Karpas-422 (cell line): ENCODE results near the gene PRKAR2B. TPM values are rescaled to one million over a fixed set of nuclear protein-coding genes. Genes with fewer than 3 reads are reported as not detected.
"Not testable (repeated sequence)": the region's sequence is repeated elsewhere in the genome, so short reads cannot be mapped to it uniquely, and the experiment has no call there.

ENCODE experiments used
- DNase-seq: peaks from one replicate; pipeline ENCODE4 v3.0.0-alpha.2; 2015
- H2AFZ ChIP-seq: fragments of 200-600 bp; sonication (generic); 2 replicates; pipeline ENCODE4 v1.6.1; 2014; ENCODE audit warnings: antibody characterized with exemption, low read length, mixed read lengths
- H3K27ac ChIP-seq: fragments of 200-600 bp; sonication (generic); 2 replicates; pipeline ENCODE4 v1.5.1; 2014; ENCODE audit warnings: mild to moderate bottlenecking, low read length, moderate library complexity
- H3K27me3 ChIP-seq: fragments of 200-600 bp; sonication (generic); 2 replicates; pipeline ENCODE4 v1.6.1; 2014; ENCODE audit warnings: low read length, mixed read lengths
- H3K36me3 ChIP-seq: fragments of 200-600 bp; sonication (generic); 2 replicates; pipeline ENCODE4 v1.6.1; 2014; ENCODE audit warnings: low read length, mixed read lengths; ENCODE audit not compliant: insufficient read depth
- H3K4me1 ChIP-seq: fragments of 200-600 bp; sonication (generic); 2 replicates; pipeline ENCODE4 v1.6.1; 2014; ENCODE audit warnings: mild to moderate bottlenecking, low read length, mixed read lengths
- H3K4me2 ChIP-seq: fragments of 200-600 bp; sonication (generic); 2 replicates; pipeline ENCODE4 v1.6.1; 2014; ENCODE audit warnings: low read length, low read depth, mild to moderate bottlenecking; ENCODE audit not compliant: poor library complexity, severe bottlenecking
- H3K4me3 ChIP-seq: fragments of 200-600 bp; sonication (generic); 2 replicates; pipeline ENCODE4 v1.5.1; 2014; ENCODE audit warnings: mild to moderate bottlenecking, antibody characterized with exemption, low read length, mixed read lengths
- H3K79me2 ChIP-seq: fragments of 200-600 bp; sonication (generic); 2 replicates; pipeline ENCODE4 v1.6.1; 2014; ENCODE audit warnings: mild to moderate bottlenecking, low read length, mixed read lengths
- H3K9ac ChIP-seq: fragments of 200-600 bp; sonication (generic); 2 replicates; pipeline ENCODE4 v1.6.0; 2014; ENCODE audit warnings: low read length
- H3K9me2 ChIP-seq: fragments of 200-600 bp; sonication (generic), shearing (Covaris generic); replicated peaks from 2 replicates; pipeline ENCODE4 v1.6.0; 2014; ENCODE audit warnings: mild to moderate bottlenecking, low read length, moderate library complexity; ENCODE audit not compliant: insufficient read depth
- H3K9me3 ChIP-seq: fragments of 300-700, 200-600 bp; sonication (generic); 2 replicates; pipeline ENCODE4 v1.6.1; 2014; ENCODE audit warnings: low read length, mixed read lengths
- H4K20me1 ChIP-seq: fragments of 200-600 bp; sonication (generic); 2 replicates; pipeline ENCODE4 v1.6.1; 2014; ENCODE audit warnings: mild to moderate bottlenecking, antibody characterized with exemption, low read length, low read depth; ENCODE audit not compliant: insufficient read depth
- total RNA-seq: library from RNA; depleted of rRNA; stranded (reverse); fragments of >200 nt; shearing (Covaris generic); gene quantifications from 2 replicates; pipeline ENCODE4 v1.2.3, GENCODE V29; 2014; ENCODE audit warnings: low replicate concordance

PRKAR2B gene
- total RNA-seq, 1 experiment from 2014 or later = 0.67 TPM

DNA sequence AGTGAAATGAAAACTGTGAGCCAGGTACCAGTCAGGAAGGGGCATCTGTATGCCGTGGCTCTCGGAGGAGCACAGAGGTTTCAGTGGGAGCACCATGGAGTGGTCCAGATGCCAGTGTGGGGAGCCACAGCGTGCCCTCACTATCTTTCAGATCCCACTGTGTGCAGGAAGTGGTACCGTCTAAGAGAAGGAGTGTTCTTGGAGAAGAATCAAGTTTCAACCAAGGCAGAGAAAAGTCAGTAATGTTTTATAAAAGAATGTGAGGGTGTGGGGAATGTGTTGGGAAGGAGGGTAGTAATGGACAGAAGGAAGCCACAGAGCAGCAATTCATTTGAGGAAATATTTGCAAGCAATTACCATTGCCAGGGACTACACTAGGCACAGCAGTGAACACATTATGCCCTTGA, 35.6 kb downstream of the PRKAR2B start:
- DNase-seq = no peak
- Histone ChIP-seq H3K4me3 (no peak overlapping the region), H3K9me3 (no peaks in the 10 kb centered on the region), H3K27ac (no peak overlapping the region), H3K4me1 (no peaks in the 10 kb centered on the region), H2AFZ (no peak overlapping the region), H3K36me3 (no peaks in the 10 kb centered on the region), H3K27me3 (no peaks in the 10 kb centered on the region), H4K20me1 (no peaks in the 10 kb centered on the region), H3K9ac (no peak overlapping the region), H3K9me2 (no peaks in the 10 kb centered on the region), H3K4me2 (no peak overlapping the region), H3K79me2 (no peaks in the 10 kb centered on the region)

DNA sequence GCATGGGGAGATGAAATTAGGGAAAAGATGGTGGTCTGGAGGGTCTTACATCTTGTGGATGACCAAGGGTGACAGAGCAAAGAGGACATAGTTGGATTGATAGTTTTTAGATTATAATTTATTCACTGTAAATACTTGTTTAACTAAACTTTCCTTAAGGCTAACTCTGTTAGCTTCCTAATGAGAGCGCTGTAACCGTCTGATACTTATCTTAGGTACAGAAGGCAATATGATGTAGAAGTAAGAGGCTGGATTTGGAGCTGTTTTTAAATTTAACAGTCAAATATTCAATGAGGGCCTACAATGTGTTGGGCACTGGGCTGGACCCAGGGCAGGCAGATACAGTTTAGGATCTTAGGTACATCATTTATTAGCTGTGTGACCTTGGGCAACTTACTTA, 36.0 kb downstream of the PRKAR2B start:
- Histone ChIP-seq H3K4me3 (no peak overlapping the region), H3K4me1 (no peaks in the 10 kb centered on the region), H3K27ac (no peak overlapping the region), H4K20me1 (no peaks in the 10 kb centered on the region), H3K9ac (no peak overlapping the region), H3K4me2 (no peak overlapping the region), H3K36me3 (no peaks in the 10 kb centered on the region), H3K9me2 (no peaks in the 10 kb centered on the region), H2AFZ (no peak overlapping the region), H3K79me2 (no peaks in the 10 kb centered on the region), H3K27me3 (no peaks in the 10 kb centered on the region), H3K9me3 (no peaks in the 10 kb centered on the region)
- no peak for DNase-seq

DNA sequence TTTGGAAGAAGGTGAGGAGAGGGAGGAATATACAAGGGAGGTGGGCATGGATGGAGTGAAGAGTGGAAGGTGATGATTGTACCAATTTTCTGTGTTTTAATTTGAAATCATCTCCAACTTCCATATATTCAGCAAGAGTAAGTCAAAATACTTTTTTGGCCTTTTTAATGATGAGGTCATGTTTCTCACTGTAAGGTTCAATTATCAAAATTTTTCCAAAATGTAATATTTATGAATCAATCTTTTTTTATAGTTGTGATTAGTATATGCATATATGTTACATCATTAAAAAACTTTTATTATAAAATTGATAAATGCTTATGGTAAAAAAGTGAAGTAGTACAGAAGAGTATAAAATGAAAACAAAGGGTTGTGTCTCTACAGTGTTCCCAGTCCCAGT, 40.7 kb downstream of the PRKAR2B start:
- no peak overlapping the region for H3K4me2 ChIP-seq
- H3K4me1 ChIP-seq = no peaks in the 10 kb centered on the region
- no peak for DNase-seq
- H3K36me3 ChIP-seq = no peaks in the 10 kb centered on the region
- H3K79me2 ChIP-seq = no peaks in the 10 kb centered on the region
- no peak overlapping the region for H2AFZ ChIP-seq
- H3K9me3 ChIP-seq = no peaks in the 10 kb centered on the region
- no peaks in the 10 kb centered on the region for H3K27me3 ChIP-seq
- H4K20me1 ChIP-seq = no peaks in the 10 kb centered on the region
- H3K9me2 ChIP-seq = no peaks in the 10 kb centered on the region
- H3K4me3 ChIP-seq = no peak overlapping the region
- no peak overlapping the region for H3K27ac ChIP-seq
- H3K9ac ChIP-seq = no peak overlapping the region

DNA sequence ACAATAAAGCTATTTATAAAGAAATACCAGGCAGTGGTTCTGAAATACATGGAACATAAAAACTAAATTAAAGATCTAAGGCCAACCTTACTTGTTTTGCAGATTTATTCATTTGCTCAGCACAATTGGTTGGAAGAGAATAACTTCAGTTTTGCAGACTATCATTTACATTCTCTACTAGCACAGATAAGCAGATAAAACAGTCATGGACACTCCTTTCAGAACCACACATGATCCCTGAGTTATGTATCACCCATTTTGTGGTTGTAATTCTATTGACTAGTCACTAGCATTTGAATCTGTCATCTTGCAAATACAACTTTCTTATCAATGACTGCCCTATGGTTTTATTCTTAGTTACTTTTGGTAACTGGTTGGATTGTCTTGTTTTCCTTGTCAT, 45.1 kb downstream of the PRKAR2B start:
- no peaks in the 10 kb centered on the region for H3K36me3 ChIP-seq
- H3K9me3 ChIP-seq = no peaks in the 10 kb centered on the region
- no peak overlapping the region for H3K9ac ChIP-seq
- no peak overlapping the region for H2AFZ ChIP-seq
- H3K4me3 ChIP-seq = no peak overlapping the region
- H3K27ac ChIP-seq = no peak overlapping the region
- no peaks in the 10 kb centered on the region for H4K20me1 ChIP-seq
- no peaks in the 10 kb centered on the region for H3K4me1 ChIP-seq
- H3K9me2 ChIP-seq = no peaks in the 10 kb centered on the region
- H3K79me2 ChIP-seq = no peaks in the 10 kb centered on the region
- H3K27me3 ChIP-seq = no peaks in the 10 kb centered on the region
- no peak for DNase-seq
- H3K4me2 ChIP-seq = no peak overlapping the region

DNA sequence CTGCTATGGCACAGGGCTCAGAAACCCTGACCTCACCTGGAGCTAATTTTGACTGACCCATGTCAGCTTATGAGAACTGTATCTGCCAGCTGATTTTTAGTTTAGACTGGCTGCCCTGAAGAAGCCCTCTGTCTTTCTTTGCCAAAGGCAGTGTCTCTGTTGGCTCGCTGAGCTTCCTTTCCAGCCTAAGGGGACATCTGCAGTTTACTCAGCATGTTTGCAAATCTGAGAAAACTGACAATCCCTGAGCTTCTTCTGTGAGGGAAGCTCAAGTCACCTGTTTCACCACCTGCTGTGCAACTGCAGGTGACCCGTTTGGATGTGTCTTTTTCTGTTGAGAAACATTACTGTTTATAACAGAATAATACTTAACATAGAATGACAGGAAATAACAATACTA, 46.0 kb downstream of the PRKAR2B start:
- H3K9me3 ChIP-seq = no peaks in the 10 kb centered on the region
- no peaks in the 10 kb centered on the region for H3K79me2 ChIP-seq
- H3K27ac ChIP-seq = no peak overlapping the region
- H3K9ac ChIP-seq = no peak overlapping the region
- no peaks in the 10 kb centered on the region for H3K27me3 ChIP-seq
- no peaks in the 10 kb centered on the region for H3K4me1 ChIP-seq
- no peak overlapping the region for H3K4me2 ChIP-seq
- H4K20me1 ChIP-seq = no peaks in the 10 kb centered on the region
- no peak overlapping the region for H2AFZ ChIP-seq
- no peak for DNase-seq
- H3K9me2 ChIP-seq = no peaks in the 10 kb centered on the region
- no peaks in the 10 kb centered on the region for H3K36me3 ChIP-seq
- no peak overlapping the region for H3K4me3 ChIP-seq

DNA sequence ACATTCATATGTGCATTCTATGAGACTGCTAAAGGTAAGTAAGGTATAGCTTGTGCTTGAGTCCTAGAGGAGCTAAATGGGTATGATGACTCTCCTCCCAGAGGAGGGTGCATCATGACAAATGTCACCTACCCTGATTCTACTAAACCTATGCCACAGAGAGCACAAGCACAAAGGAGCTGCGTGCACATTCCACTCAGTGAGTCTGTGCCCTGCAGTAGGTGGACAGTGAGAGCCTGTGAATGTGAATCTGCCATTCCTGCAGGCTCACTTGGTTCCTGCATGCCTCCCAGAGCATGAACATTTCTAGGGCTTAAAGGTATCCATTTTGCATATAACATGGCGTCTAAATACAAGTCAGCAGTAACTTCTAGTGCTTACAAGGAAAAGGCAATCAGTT, 46.8 kb downstream of the PRKAR2B start:
- Histone ChIP-seq H3K79me2 (no peaks in the 10 kb centered on the region), H3K36me3 (no peaks in the 10 kb centered on the region), H3K27me3 (no peaks in the 10 kb centered on the region), H3K4me1 (no peaks in the 10 kb centered on the region), H4K20me1 (no peaks in the 10 kb centered on the region), H3K9me2 (no peaks in the 10 kb centered on the region), H3K9ac (no peak overlapping the region), H3K9me3 (no peaks in the 10 kb centered on the region), H2AFZ (no peak overlapping the region; the same call in 1 of the 2 replicates), H3K4me2 (no peak overlapping the region), H3K27ac (no peak overlapping the region), H3K4me3 (no peak overlapping the region)
- no peak for DNase-seq

DNA sequence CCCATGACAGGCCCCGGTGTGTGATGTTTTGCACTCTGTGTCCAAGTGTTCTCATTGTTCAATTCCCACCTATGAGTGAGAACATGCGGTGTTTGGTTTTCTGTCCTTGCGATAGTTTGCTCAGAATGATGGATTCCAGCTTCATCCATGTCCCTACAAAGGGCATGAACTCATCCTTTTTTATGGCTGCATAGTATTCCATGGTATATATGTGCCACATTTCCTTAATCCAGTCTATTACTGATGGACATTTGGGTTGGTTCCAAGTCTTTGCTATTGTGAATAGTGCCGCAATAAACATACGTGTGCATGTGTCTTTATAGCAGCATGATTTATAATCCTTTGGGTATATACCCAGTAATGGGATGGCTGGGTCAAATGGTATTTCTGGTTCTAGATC, 49.2 kb downstream of the PRKAR2B start:
- not testable (repeated sequence) for H2AFZ ChIP-seq, H3K4me2 ChIP-seq, H3K79me2 ChIP-seq, H3K4me3 ChIP-seq, H3K36me3 ChIP-seq, H3K27me3 ChIP-seq, H3K9me2 ChIP-seq, H4K20me1 ChIP-seq, DNase-seq, H3K4me1 ChIP-seq, H3K27ac ChIP-seq, H3K9me3 ChIP-seq, H3K9ac ChIP-seq

DNA sequence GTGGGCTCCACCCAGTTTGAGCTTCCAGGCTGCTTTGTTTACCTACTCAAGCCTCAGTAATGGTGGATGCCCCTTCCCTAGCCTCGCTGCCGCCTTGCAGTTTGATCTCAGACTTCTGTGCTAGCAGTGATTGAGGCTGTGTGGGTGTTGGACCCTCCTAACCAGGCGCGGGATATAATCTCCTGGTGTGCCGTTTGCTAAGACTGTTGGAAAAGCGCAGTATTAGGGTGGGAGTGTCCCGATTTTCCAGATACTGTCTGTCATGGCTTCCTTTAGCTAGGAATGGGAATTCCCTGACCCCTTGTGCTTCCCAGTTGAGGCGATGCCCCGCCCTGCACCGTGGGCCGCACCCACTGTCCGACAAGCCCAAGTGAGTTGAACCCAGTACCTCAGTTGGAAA, 54.6 kb downstream of the PRKAR2B start:
- not testable (repeated sequence) for H3K4me1 ChIP-seq, H3K36me3 ChIP-seq, H3K27ac ChIP-seq, H4K20me1 ChIP-seq, H3K27me3 ChIP-seq, H3K4me2 ChIP-seq, H3K4me3 ChIP-seq, H2AFZ ChIP-seq, H3K9me2 ChIP-seq, H3K9ac ChIP-seq, DNase-seq, H3K79me2 ChIP-seq, H3K9me3 ChIP-seq

DNA sequence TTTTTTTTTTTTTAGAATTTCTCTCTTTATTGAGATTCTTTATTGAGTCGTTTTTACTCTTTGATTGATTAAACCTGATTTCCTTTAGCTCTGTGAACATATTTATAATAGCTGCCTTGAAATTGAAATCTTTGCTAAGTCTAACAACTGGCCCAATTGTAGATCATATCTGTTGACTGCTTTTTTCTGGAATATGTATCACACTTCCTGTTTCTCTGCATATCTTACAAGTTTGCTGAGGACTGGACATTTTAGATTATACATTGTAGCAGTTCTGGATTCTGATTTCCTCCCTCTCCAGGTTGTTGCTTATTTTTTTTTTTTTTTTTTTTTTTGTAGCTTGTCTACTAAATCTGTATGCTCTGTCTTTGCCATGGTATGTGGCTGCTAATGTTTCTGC, 56.3 kb downstream of the PRKAR2B start:
- Histone ChIP-seq H3K9me3 (no peaks in the 10 kb centered on the region), H3K27me3 (no peaks in the 10 kb centered on the region), H3K9me2 (no peaks in the 10 kb centered on the region), H2AFZ (no peak overlapping the region), H3K27ac (no peak overlapping the region), H3K36me3 (no peaks in the 10 kb centered on the region), H3K79me2 (no peaks in the 10 kb centered on the region), H3K4me2 (no peak overlapping the region), H3K9ac (no peak overlapping the region), H3K4me1 (no peaks in the 10 kb centered on the region), H4K20me1 (no peaks in the 10 kb centered on the region), H3K4me3 (no peak overlapping the region)
- DNase-seq = no peak
